Muscle of arm (tissue), 12 donors: Measurements from ENCODE around the gene SLC1A3. TPM values are rescaled to one million over a fixed set of nuclear protein-coding genes. Genes with fewer than 3 reads are reported as not detected.
A peak's percentile ranks its signal among the peaks of the same experiment; 100 is the strongest.
"Not testable (repeated sequence)": the region's sequence is repeated elsewhere in the genome, so short reads cannot be mapped to it uniquely, and the experiment has no call there.

Experiments used
- DNase-seq: peaks from one replicate; pipeline ENCODE4 v3.0.0-alpha.2; 2013
- polyA plus RNA-seq, 12 donors: library from polyadenylated mRNA; unstranded; fragments of 120-200 nt; gene quantifications; one replicate each; pipeline ENCODE4 v1.2.1, GENCODE V29; 2013; ENCODE audit not compliant: insufficient read length in 12 of 12

SLC1A3 gene
- polyA plus RNA-seq, 12 donors, result 14.3 to 41.1 (median 21.6) TPM; not detected in 1

- no peak for DNase-seq
These were observed 23.3 kb downstream of the SLC1A3 start for GRCh38 chr5:36629729-36630128.

GRCh38 chr5:36630201-36631145, 24.1 kb downstream of the SLC1A3 start:
- no peak for DNase-seq

DNA sequence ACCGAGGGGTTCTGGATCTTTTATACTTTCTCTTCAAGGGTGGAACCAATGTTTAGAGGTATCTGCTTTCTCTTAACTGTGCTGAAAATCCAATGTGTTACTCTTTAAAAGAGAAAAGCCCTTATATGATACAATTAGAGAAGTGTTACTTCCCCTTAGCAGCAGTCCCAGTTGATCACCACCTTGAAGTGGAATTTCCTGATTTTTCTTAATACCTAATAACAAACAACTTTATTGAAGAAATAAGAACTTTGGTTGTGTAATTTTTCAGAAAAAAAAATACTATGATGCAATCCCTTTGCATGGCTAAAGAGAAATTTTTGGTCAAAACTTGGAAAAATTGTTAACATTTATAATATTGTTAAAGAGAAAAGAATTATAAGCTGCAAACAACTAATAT, 24.7 kb downstream of the SLC1A3 start:
- no peak for DNase-seq

DNA sequence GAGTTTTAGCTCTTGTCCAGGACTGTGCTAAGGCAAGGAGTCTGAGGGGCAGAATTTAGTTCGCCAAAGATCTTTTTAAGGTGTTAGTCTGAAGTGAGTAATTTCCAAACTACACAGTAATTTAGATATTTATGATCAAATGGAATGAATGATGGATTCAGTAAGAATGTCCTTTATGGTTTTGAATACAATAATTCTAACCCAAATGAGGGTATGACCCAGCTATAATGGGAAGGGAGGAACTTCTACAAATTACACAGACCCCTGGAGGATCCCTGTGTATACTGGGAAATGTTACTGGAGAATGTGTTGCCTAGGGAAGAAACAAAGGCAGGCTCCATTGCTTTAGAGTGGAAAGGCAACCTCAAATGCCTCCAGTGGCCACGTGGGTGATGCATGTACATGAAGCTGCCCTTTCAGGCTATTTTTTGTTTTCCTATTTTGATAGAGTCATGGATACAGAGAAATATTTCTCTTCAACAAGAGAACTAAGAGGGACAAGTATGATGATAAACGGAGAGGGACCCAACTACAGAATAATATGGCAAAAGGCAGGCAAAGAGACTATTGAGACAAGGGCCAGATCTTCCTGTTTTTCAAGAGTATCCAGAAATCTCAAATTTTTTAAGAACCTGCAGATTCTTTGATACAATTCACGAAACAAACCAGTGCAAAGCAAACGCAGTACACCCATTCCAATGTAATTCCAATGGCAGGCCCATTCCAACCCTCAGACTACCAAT, 25.4 kb downstream of the SLC1A3 start:
- DNase-seq, result no peak

- no peak for DNase-seq
These were observed 25.9 kb downstream of the SLC1A3 start for GRCh38 chr5:36632363-36632664.

DNA sequence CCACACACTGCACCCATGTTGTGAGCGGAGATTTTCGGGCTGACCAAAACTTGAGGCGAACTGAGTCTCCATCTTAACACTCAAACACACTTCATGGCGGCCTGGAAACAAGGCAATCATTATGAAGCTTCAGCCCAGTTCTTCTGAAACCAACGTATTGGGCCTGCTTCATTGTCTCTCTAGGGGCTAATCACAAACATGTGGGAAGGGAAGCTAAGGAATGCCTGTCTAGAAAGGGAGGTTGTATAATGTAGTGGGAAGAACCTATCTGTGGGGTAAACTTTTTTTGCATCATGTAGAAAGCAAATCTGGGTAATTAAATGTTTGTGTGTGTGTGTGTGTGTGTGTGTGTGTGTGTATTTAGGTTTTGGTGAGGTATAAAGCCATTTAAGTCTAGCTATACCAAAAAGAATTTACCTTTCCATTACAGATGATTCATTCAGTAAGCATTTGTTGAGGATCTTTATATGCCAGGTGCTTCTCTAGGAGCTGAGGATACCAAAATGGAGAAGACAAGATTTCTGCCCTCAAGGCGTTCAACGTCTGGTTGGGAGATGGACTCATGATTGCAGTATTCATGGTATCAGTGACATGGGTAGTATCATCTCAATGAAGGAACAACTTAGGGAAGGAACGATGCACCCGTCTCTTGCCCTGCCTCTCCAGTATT, 29.4 kb downstream of the SLC1A3 start:
- no peak for DNase-seq

DNA sequence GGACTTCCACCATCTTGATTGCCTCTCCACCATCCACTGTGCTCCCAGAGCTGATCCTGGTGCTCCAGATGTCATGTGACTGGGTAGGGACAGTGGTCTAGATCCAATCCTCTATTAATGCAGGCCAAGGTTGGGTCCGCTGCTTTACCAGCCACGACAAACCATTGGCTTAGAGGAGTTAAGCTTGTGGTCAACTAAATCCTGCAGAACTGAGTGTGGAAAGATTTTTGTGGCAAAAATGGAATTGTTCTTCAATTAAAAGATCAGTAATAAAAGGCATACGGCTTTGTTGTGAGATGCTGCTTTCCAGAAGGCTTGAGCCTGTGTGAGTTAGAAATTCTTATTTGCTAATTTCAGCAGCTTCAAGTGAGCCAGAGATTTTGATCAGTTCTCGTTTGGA, 30.7 kb downstream of the SLC1A3 start:
- DNase-seq, result no peak

DNA sequence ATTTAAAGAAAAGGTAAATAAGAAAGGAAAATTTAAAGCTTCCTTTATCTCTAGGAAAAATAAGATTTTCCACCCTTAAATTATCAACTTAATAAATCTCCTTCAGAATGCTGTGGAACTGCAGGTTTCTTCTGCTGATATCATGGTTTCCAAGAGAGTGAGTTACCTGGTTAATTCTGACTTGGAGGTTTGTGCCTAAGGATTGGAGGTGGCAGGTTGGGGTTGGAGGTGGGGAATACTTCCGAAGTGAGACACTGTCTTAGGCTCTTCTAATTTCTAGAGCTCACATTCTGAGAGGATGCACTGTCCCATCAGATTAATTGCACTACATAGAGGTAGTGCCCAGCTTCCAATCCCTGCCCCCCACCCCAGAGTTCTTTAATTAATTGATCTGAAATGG, 31.1 kb downstream of the SLC1A3 start:
- DNase-seq, result no peak

DNA sequence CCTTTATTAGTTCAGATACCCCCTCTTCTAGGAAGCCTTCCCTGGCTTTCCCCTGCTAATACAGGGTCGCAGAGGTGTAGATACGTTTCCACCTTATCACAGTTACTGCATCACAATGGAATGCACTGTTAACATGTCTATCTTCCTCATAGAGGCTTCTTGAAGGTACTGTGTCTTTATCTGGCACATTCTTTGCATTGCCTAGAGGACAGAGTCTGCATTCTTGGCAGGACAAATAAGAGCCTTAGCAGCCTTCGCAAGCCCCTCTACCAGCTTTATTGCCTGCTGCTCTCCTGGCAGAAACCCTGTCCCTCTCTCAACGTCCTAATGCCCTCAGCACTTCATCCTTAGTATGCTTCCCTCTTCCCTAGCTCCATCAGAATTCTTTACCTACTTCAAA, 31.6 kb downstream of the SLC1A3 start:
- DNase-seq, result no peak

DNA sequence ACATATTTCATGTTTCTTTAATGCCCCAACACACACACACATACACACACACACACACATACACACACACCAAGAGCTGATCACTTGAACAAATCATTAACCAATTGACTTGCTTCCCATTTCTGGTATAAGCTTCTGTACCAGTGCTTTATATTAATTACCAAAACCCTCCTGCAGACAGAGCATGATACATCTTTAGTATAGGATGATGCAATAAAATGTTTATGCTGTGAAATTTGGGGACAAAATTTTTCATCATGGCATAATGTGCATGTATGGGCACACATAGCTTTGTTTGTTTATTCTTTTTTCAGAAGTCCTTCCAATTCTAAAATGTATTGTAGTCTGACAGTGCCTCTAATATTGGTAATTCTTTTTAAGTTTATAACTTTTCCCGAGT, 34.5 kb downstream of the SLC1A3 start:
- DNase-seq, result no peak

- DNase-seq, result no peak
These were observed 35.0 kb downstream of the SLC1A3 start for GRCh38 chr5:36641431-36641830.

DNA sequence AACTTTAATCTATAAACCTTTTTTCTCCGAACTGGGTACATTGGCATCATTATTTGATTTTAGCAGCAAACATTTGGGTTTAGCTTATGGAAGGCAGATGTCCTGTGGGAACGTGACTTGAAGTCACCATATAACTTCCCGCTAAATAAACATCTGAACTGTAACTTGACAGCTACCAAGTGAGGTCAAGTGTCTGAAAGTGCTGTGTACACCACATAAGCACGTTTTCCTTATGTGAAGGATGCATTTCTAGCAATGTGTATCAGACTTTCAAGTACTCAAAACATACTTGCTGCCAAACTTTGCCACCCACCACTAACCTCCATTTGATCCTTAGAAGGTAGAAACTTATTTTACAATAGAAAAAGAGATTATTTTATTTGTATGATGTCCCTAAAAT, 35.7 kb downstream of the SLC1A3 start:
- DNase-seq, result no peak

GRCh38 chr5:36643162-36643561, 36.8 kb downstream of the SLC1A3 start:
- no peak for DNase-seq

DNA sequence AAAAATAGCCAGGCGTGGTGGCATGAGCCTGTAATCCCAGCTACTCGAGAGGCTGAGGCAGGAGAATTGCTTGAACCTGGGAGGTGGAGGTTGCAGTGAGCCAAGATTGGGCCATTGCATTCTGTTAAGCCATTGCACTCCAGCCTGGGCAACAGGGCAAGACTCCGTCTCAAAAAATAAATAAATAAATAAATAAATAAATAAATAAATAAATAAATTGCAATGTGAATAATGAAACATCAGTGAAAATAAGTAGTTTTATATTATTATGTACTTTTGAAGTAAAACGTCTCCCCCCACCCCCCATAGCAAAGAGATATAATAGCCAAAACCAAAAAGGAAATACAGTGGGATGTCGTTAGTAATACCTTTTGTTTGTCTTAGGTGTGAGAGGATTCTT, 37.4 kb downstream of the SLC1A3 start:
- not testable (repeated sequence) for DNase-seq

DNA sequence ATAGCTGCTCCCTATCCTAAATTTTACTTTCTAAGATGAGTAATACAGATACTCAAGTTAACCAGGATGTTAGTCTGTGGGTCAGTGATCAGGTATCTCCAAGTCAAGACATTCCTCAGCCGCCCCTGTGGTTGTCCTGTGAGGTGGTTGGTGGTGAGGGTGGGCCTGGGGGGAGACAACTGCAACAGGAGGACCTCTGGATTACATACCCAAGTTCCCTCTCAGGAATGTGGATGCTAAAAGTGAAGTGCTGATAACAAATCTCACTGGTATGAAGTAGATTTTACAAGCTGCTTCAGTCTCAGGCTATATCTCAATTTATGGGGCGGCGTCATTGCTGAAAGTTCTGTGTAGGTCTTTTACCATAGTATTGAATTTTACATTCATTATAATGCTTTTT, 38.3 kb downstream of the SLC1A3 start:
- DNase-seq, result no peak

- DNase-seq, result no peak
These were observed 39.7 kb downstream of the SLC1A3 start for GRCh38 chr5:36646100-36646499.

- no peak for DNase-seq
These were observed 40.2 kb downstream of the SLC1A3 start for GRCh38 chr5:36646507-36647023.

DNA sequence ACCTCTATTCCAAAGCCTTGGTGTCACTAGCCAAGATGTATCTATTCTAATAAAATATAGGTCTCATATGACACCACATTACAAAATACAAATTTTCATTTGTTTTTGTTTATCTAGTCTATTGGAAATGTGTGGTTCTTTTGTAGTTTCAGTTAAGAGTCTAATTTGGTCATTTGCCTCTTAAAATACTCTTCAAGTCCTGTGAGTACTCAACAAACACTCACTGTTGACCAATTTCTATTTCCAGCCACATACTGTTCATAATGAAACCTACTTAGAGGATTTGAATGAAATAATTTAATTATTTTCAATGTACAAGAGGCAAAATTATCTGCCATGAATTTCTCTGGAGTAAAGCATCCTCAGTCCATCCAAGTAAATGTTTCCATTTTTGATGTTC, 40.6 kb downstream of the SLC1A3 start:
- DNase-seq, result no peak

DNA sequence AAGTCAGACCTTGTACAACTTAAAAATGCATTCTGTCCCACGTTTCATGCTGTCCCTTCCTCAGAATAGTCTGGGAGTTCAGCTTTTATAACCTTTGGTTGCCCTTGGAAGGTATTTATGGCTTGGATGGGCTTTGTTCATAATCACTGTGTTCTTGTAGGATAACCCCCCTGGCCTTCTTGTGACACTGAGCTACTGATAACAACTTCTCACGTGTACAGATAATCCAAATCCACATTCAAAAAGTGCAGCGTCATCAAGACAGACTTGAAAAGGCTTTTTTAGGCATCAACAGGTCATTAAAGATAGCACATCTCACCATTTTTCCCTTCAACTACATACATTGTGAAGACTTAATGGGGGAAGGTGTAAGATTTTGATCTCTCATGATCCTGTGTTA, 42.0 kb downstream of the SLC1A3 start:
- DNase-seq, result no peak

- DNase-seq, result peak; percentile 20
These were observed 45.6 kb downstream of the SLC1A3 start for GRCh38 chr5:36651761-36652685.

- peak; percentile 65 for DNase-seq
These were observed 46.8 kb downstream of the SLC1A3 start for GRCh38 chr5:36653044-36653705.
